HCT116 (cell line): ENCODE results near the gene EIF4E2. TPM values are rescaled to one million over a fixed set of nuclear protein-coding genes. Genes with fewer than 3 reads are reported as not detected.
A peak's percentile ranks its signal among the peaks of the same experiment; 100 is the strongest.

Experiments used
- ATAC-seq: fragments of 200-7000 bp; cut with Tn5 transposase; 2 replicates; pipeline ENCODE4 v1.9.1; 2020; ENCODE audit warnings: mild to moderate bottlenecking, moderate library complexity
- BruUV-seq: library from RNA; stranded (reverse); fragments of 400-500 nt; replicated peaks from 2 replicates; lab custom pipeline; 2021; lab: Mats Ljungman, UMichigan
- CTCF ChIA-PET: fragments of 300-600 bp; sonication (Branson Sonifier 250); formaldehyde crosslinking; loops from one replicate; lab custom pipeline; 2021; ENCODE audit warnings: antibody characterized with exemption; lab: Charles Lee
- POLR2A ChIA-PET: fragments of 300-600, 350-600 bp; sonication (Branson Sonifier 250); formaldehyde crosslinking; loops from one replicate; lab custom pipeline; 2021; ENCODE audit warnings: antibody characterized with exemption; lab: Charles Lee
- RAD21 ChIA-PET, 2 experiments: fragments of 300-600 bp; sonication (Branson Sonifier 250); formaldehyde crosslinking; loops; one replicate each; lab custom pipeline; 2023; ENCODE audit warnings: low total read pairs in 2 of 2; ENCODE audit not compliant: uncharacterized antibody in 2 of 2, unreplicated experiment in 2 of 2, low non-redundant PET in 1 of 2; lab: Charles Lee
- DNase-seq: peaks from one replicate; pipeline ENCODE4 v3.0.0-alpha.2; 2010; ENCODE audit warnings: low read depth, low spot score
- H2AFZ ChIP-seq: fragments of 200-600 bp; shearing (Covaris generic), sonication (generic); 2 replicates; pipeline ENCODE4 v1.6.1; 2017; ENCODE audit warnings: low read depth, mixed run types, mixed read lengths, antibody characterized with exemption, low read length; ENCODE audit not compliant: poor library complexity, severe bottlenecking
- H3K27ac ChIP-seq: 2 replicates; pipeline ENCODE4 v1.5.1; 2012; ENCODE audit warnings: low read depth, low read length
- H3K27me3 ChIP-seq: fragments of 200-600 bp; sonication (generic); 2 replicates; pipeline ENCODE4 v1.6.1; 2016; ENCODE audit warnings: mixed run types, low read length, mixed read lengths; ENCODE audit not compliant: insufficient read depth
- H3K36me3 ChIP-seq, 2 experiments: fragments of 200-500 bp in 1 of 2; fragments of 200-600 bp in 1 of 2; sonication (Bioruptor generic) in 1 of 2; sonication (generic) in 1 of 2; 2 replicates each; pipeline versions ENCODE4 v1.5.1 to v1.6.1; 2014 to 2016; ENCODE audit warnings: low read length in 2 of 2, inconsistent platforms in 1 of 2, mixed read lengths in 1 of 2, mixed run types in 1 of 2; ENCODE audit not compliant: insufficient read depth in 2 of 2, control insufficient read depth in 1 of 2
- H3K4me1 ChIP-seq, 2 experiments: fragments of 200-600 bp in 1 of 2; sonication (generic) in 1 of 2; 2 replicates each; pipeline versions ENCODE4 v1.5.1 to v1.6.1; 2012 to 2017; ENCODE audit warnings: low read length in 2 of 2, inconsistent platforms in 1 of 2, mild to moderate bottlenecking in 1 of 2, mixed read lengths in 1 of 2, mixed run types in 1 of 2, moderate library complexity in 1 of 2; ENCODE audit not compliant: insufficient read depth in 2 of 2, control insufficient read depth in 1 of 2
- H3K4me2 ChIP-seq: fragments of 200-600 bp; sonication (generic); 2 replicates; pipeline ENCODE4 v1.6.1; 2017; ENCODE audit warnings: mixed run types, low read length, mixed read lengths
- H3K4me3 ChIP-seq, 2 experiments: fragments of 200-600 bp in 1 of 2; sonication (generic) in 1 of 2; replicated peaks in 1 of 2; 2 replicates each; pipeline ENCODE4 v1.5.1; 2011 to 2016; ENCODE audit warnings: low read length in 2 of 2, control low read depth in 1 of 2, low read depth in 1 of 2, mild to moderate bottlenecking in 1 of 2, mixed read lengths in 1 of 2, mixed run types in 1 of 2
- H3K79me2 ChIP-seq: fragments of 200-600 bp; sonication (generic); 2 replicates; pipeline ENCODE4 v1.6.1; 2017; ENCODE audit warnings: mild to moderate bottlenecking, mixed run types, low read length, moderate library complexity, mixed read lengths; ENCODE audit not compliant: insufficient read depth
- H3K9ac ChIP-seq: fragments of 200-600 bp; sonication (generic); 2 replicates; pipeline ENCODE4 v1.6.1; 2016; ENCODE audit warnings: low read length, mixed read lengths
- H3K9me2 ChIP-seq: fragments of 200-600 bp; sonication (generic), shearing (Covaris generic); 2 replicates; pipeline ENCODE4 v1.6.1; 2017; ENCODE audit warnings: mixed run types, mild to moderate bottlenecking, moderate library complexity; ENCODE audit not compliant: insufficient read depth
- H3K9me3 ChIP-seq, 2 experiments: fragments of 200-500 bp in 1 of 2; fragments of 200-600 bp in 1 of 2; sonication (Bioruptor generic) in 1 of 2; sonication (generic) in 1 of 2; 2 replicates each; pipeline ENCODE4 v1.6.1; 2014 to 2017; ENCODE audit warnings: low read length in 2 of 2, mixed read lengths in 2 of 2, inconsistent platforms in 1 of 2, low read depth in 1 of 2, mild to moderate bottlenecking in 1 of 2, mixed run types in 1 of 2, moderate library complexity in 1 of 2; ENCODE audit not compliant: control insufficient read depth in 1 of 2, insufficient read depth in 1 of 2
- H4K20me1 ChIP-seq: fragments of 200-600 bp; sonication (generic), shearing (Covaris generic); 2 replicates; pipeline ENCODE4 v1.6.1; 2017; ENCODE audit warnings: mixed run types, mild to moderate bottlenecking, moderate library complexity; ENCODE audit not compliant: insufficient read depth
- CEBPB ChIP-seq: IDR thresholded peaks from 2 replicates; pipeline ENCODE4 v1.6.1; 2012; ENCODE audit warnings: low read depth
- POLR2A ChIP-seq: IDR thresholded peaks from 2 replicates; pipeline ENCODE4 v1.7.0; 2011; ENCODE audit warnings: borderline replicate concordance; ENCODE audit not compliant: insufficient read depth, insufficient read length; ENCODE audit errors: extremely low read depth
- RAD21 ChIP-seq: IDR thresholded peaks from 2 replicates; pipeline ENCODE4 v1.6.1; 2012; ENCODE audit warnings: low read depth, mild to moderate bottlenecking
- SIN3A ChIP-seq: IDR thresholded peaks from 2 replicates; pipeline ENCODE4 v1.6.1; 2012; ENCODE audit warnings: low read depth
- SRF ChIP-seq: IDR thresholded peaks from 2 replicates; pipeline ENCODE4 v1.6.1; 2012; ENCODE audit warnings: low read depth
- YY1 ChIP-seq: IDR thresholded peaks from 2 replicates; pipeline ENCODE4 v1.6.1; 2011; ENCODE audit warnings: low read length, low read depth, moderate library complexity, mild to moderate bottlenecking; ENCODE audit not compliant: insufficient replicate concordance; ENCODE audit errors: extremely low read depth
- intact Hi-C: fragments of 100-400 bp; cut with micrococcal nuclease; formaldehyde crosslinking; loops from 2 replicates; pipeline ENCODE4 v1.10.0; 2022
- total RNA-seq: library from RNA; stranded (reverse); gene quantifications from one replicate; pipeline ENCODE4 v1.2.1, GENCODE V29; 2021; ENCODE audit not compliant: unreplicated experiment
- TF ChIP-seq, protein P1 (sequence below): IDR thresholded peaks from 2 replicates; pipeline ENCODE4 v1.6.1; 2012; ENCODE audit warnings: low read depth

Gene EIF4E2
- total RNA-seq, 1 experiment from 2014 or later: 58.6 TPM

DNA sequence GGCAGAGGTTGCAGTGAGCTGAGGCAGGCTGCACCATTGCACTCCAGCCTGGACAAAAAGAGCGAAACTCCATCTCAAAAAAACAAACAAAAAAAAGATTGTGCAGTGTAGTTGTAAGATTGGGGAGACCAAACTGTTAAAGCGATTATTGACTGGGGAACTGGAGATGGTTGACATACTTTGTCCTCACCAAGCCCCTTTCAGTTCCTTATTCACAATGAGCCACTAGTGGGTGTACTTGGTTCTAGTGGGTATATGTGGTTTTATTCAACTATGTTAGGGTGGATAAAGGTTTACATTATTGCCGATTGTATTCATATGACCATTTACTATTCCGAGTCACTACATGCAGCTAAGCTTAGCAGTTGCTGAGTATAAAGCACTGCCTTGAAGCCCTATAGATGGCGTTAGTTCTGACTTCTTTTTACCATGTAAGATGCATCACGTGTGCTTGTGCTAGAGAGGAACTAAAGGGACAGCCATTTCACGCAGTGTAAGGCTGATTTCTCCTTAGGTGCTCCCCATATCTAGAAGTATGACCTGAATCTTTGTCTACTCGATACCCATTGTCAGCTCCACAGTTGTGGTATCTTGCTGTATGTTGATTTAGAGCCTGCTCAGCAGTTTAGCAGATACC lies 12.1 kb downstream of the EIF4E2 start (continued):
- TF ChIP-seq RAD21 (no peak), CEBPB (no peak), YY1 (no peak), POLR2A (no peak)

DNA sequence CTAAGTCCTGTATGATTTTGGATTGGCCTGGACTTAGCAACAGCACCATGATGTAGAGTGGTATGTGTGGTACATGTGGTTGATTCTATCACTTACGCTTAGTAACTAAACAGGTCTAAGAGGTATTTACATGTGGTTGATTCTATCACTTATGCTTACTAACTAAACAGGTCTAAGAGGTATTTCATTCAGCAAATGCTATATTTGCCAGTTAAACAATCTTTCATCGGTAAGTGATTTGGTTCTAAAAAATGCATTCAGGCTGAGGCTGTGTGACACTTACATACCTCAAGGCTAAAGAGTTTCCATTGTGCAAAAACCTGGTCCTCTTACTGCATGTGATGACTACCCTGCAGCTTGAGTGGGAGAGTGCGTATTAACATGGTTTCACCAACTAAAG lies 13.1 kb downstream of the EIF4E2 start:
- H3K9me2 ChIP-seq: no peaks in the 10 kb centered on the region
- H3K4me3 ChIP-seq: no peak overlapping the region
- H4K20me1 ChIP-seq: no peaks in the 10 kb centered on the region
- no TSS peak for BruUV-seq
- no peak overlapping the region for H3K4me2 ChIP-seq
- ChIA-PET POLR2A (interaction anchor here (1.2 kb wide), 1 partner anchor 13 kb away, joined by 4 read pairs; the partner anchor contains the start of genes EIF4E2 and TIGD1), CTCF (no interaction called here), RAD21 (no interaction called here)
- DNase-seq (no peak), ATAC-seq (no peak)
- no peaks in the 10 kb centered on the region for H3K9me3 ChIP-seq
- H3K79me2 ChIP-seq: peaks cover 4% of the 10 kb centered on the region; the same call in 1 of the 2 replicates
- no peaks in the 10 kb centered on the region for H3K27me3 ChIP-seq
- TF ChIP-seq SRF: no peak
- peaks cover 25 to 39% of the 10 kb centered on the region in 2 experiments; a peak in 3 of 4 replicates for H3K36me3 ChIP-seq
- intact Hi-C loops: no loop called here
- no peak overlapping the region for H3K9ac ChIP-seq
- H2AFZ ChIP-seq: no peak overlapping the region
- peaks cover 12 to 20% of the 10 kb centered on the region in 2 experiments for H3K4me1 ChIP-seq
- H3K27ac ChIP-seq: no peak overlapping the region

DNA sequence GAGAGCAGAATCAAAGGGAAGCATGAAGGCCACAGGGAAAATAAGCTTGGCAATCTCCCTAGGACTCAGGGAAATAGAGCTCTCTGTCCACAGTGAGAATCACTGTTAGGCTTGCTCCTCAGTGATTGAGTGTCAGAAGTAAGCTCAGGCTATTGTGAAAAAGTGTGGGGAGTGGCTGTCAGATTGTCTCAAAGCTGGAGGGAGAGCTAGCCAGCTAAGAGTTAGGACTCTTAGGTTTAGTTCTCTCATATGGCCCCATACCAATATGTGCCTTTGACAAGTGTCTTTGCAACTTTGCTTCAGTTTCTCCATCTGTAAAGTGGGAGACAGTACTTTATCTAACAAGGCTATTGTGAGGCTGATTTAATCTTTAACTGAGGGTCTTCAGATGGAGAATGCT lies 17.2 kb downstream of the EIF4E2 start:
- peaks cover 15 to 23% of the 10 kb centered on the region in 2 experiments for H3K4me1 ChIP-seq
- no peaks in the 10 kb centered on the region for H4K20me1 ChIP-seq
- H3K4me2 ChIP-seq: peak overlapping the region; percentile 65
- H3K9ac ChIP-seq: peak overlapping the region; percentile 38
- H3K27me3 ChIP-seq: no peaks in the 10 kb centered on the region
- peaks cover 18 to 47% of the 10 kb centered on the region in 2 experiments; a peak in 3 of 4 replicates for H3K36me3 ChIP-seq
- H3K4me3 ChIP-seq: peak overlapping the region in 1 of 2 experiments; percentile 37; a peak in 2 of 4 replicates
- DNase-seq: no peak
- ChIA-PET CTCF (no interaction called here), RAD21 (no interaction called here), POLR2A (interaction anchor here (2.0 kb wide), 1 partner anchor 17 kb away, joined by 6 read pairs; the partner anchor contains the start of genes EIF4E2 and TIGD1)
- ATAC-seq: peak; percentile 46
- intact Hi-C loops: no loop called here
- no peaks in the 10 kb centered on the region; the same call in 1 of the 2 replicates for H3K79me2 ChIP-seq
- H2AFZ ChIP-seq: no peak overlapping the region
- BruUV-seq: no TSS peak
- no peaks in the 10 kb centered on the region for H3K9me3 ChIP-seq
- TF ChIP-seq SIN3A: 0 out of 2 replicates have a peak, but pooled peaks have one; percentile 20
- TF ChIP-seq, protein P1, sequence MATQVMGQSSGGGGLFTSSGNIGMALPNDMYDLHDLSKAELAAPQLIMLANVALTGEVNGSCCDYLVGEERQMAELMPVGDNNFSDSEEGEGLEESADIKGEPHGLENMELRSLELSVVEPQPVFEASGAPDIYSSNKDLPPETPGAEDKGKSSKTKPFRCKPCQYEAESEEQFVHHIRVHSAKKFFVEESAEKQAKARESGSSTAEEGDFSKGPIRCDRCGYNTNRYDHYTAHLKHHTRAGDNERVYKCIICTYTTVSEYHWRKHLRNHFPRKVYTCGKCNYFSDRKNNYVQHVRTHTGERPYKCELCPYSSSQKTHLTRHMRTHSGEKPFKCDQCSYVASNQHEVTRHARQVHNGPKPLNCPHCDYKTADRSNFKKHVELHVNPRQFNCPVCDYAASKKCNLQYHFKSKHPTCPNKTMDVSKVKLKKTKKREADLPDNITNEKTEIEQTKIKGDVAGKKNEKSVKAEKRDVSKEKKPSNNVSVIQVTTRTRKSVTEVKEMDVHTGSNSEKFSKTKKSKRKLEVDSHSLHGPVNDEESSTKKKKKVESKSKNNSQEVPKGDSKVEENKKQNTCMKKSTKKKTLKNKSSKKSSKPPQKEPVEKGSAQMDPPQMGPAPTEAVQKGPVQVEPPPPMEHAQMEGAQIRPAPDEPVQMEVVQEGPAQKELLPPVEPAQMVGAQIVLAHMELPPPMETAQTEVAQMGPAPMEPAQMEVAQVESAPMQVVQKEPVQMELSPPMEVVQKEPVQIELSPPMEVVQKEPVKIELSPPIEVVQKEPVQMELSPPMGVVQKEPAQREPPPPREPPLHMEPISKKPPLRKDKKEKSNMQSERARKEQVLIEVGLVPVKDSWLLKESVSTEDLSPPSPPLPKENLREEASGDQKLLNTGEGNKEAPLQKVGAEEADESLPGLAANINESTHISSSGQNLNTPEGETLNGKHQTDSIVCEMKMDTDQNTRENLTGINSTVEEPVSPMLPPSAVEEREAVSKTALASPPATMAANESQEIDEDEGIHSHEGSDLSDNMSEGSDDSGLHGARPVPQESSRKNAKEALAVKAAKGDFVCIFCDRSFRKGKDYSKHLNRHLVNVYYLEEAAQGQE: no peak
- TF ChIP-seq, all 23 proteins: peak for 1
- Histone ChIP-seq H3K27ac (peak overlapping the region; percentile 52; the same call in 1 of the 2 replicates), H3K9me2 (no peaks in the 10 kb centered on the region)
